Eye (tissue), 1 donor: ENCODE measurements around the gene EFNA1.
A peak's percentile ranks its signal among the peaks of the same experiment; 100 is the strongest.
"Not testable (repeated sequence)": the region's sequence is repeated elsewhere in the genome, so short reads cannot be mapped to it uniquely, and the experiment has no call there.

ENCODE experiments used
- DNase-seq: peaks from one replicate; pipeline ENCODE4 v3.0.0-alpha.2; 2015

The EFNA1 gene

DNA sequence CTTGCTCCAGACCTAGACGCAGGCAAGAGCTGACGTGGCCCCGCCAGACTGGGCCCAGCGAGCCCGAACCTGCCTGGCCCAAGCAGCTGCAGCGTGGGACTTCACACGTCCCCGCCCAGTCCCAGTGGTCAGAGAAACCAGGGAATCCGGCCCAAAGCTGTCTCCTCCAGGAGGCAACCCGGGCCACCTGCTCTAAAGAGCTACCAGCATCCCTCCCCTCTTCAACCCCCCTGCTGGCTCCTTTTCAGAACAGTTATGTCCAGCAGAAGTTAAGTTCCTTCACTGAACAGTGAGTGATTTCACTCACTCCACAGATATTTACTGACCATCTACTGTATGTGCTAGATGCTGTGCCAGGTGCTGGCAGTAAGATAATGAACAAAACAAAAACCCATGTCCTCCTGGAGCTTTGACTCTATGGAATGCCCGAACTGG is 2.1 kb upstream of the EFNA1 start:
- DNase-seq: peak; percentile 40

GRCh38 chr1:155125946-155126555 is 1.6 kb upstream of the EFNA1 start:
- DNase-seq: peak; percentile 70

DNA sequence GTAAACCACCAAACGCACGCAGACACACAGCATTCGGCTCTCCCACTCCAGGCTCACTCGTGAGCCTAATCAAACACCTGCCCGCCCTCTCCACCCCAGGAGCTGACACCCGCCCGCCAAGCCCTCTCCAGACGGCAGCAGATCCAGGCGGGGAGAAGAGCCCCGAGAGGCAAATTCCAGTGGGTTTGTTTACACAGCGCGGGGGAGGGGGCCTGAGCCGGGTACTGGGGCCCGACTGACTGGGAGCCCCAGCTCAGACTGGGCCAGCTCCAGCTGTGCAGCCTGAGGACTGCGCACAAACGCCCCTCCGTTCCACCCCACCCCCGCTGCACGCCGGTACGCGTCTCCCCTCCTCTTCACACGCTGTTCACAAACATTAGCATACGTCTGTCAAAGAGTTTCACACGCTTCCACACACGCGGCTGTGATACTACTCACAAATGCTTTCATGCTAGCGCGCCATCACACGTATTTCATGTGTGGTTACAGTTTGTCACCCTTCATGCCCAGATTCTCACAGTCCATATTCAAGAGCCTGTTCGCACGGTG is 1.0 kb upstream of the EFNA1 start:
- DNase-seq: peak; percentile 83

DNA sequence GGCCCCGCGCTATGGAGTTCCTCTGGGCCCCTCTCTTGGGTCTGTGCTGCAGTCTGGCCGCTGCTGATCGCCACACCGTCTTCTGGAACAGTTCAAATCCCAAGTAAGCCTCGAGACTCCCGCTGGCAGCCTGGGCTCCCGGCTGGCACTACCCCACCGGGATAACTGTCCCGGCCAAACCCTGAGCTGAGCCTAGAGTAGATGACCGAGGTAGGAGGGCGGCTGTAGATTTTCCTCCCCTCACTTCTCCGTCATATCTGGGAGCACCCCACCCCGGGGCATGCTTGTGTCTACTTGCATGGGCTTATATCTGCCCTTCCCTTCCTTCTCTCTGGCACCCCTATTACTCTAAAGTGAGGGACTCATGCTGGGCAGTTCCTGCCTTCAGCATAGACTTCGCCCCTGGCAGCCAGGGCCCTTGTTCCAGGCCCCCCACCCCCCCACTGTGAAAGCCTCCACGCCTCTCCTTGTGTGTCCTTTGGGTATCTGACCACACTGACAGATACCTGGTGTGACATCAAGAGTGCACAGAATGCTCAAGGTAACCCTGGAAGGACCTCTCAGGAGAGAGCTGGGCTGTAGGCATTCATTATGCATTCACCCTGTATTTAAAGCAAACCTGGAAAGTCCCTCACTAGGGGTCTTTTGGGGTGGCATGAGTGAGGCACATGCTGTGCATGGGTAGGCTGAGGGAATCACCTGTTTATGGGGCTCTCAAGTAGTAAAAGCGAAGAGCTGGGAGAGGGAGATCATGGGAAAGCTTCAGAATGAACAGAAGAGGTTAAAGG is 485 bp downstream of the EFNA1 start:
- no peak for DNase-seq

DNA sequence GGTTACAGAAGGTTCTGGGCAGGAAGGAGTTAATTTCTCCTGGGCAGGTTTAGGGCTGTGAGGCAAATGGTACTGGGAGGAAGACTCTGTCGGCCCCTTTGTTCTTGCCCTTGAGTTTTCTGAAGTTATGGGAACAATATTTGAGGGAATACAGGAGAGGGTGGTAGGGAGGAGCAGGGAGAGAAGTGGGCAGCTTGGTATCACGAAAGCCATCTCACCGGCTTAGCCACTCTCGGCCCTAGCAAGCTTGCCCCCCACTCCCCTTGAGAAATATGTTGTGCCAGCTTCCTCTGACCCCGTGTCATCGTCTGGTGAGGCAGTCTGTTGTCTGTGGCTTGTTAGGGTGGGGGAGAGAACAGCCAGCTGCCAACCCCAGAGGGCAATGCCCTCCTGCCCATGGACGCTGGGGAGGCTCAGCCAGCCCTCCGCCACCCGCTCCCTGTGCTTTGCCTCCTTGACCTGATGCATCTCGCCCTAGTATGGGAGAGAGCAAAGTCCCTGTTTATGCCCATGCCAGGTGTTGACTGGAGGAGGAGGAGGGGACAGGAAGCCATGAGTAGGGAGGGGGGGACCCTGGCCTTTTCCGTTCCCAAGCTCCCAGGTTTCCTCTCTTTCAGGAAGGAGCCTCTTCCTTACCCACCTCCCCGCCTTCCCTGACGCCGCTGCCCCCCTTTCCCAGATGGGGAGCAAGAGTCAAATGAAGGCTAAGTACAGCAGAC is 1.2 kb downstream of the EFNA1 start:
- peak; percentile 26 for DNase-seq

DNA sequence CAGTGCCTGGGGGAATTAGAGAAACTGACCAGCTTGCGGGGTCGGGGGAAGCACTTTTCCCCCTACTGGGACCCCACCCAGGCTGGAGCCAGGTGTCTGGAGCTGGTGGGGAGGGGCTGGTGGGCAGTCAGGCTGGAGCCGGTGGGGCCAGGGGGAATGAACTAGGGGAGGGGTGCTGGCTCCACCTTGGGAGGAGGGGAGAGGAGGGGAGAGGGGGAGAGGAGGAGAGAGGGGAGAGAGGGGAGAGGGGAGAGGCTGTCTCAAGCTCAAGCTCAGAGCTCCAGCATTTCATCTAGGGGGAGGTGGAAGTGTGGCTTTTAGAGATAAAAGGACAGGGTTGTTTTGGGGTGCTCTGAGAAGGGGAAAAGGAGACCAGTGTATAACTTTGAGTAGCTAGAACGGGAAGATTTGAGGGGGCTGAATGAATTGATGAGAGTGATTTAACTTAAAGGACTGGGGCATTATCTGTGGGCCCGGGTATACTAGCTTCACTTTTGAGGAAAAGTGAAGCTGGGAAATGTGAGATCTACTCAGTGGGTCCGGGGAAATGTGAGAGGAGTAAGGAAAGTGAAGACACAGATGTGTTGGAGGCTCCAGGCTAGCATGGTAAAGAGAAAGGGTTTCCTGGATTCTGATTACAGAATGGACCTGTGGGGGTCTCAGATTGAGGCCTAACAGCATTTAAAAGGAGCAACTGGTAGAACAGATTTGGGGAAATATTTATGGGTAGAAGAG is 2.8 kb downstream of the EFNA1 start:
- peak; percentile 55 for DNase-seq

GRCh38 chr1:155131285-155131684 is 3.6 kb downstream of the EFNA1 start:
- DNase-seq: no peak

GRCh38 chr1:155131856-155132255 is 4.2 kb downstream of the EFNA1 start:
- no peak for DNase-seq

DNA sequence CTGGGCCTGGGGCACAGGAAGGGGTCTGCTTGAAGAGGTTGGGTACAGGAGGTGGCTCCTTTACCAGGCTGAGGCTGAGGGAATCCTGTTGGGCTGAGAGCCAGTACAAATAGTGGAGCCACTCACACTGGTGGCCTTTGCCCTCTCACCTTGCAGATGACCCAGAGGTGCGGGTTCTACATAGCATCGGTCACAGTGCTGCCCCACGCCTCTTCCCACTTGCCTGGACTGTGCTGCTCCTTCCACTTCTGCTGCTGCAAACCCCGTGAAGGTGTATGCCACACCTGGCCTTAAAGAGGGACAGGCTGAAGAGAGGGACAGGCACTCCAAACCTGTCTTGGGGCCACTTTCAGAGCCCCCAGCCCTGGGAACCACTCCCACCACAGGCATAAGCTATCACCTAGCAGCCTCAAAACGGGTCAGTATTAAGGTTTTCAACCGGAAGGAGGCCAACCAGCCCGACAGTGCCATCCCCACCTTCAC is 6.2 kb downstream of the EFNA1 start:
- DNase-seq: no peak

DNA sequence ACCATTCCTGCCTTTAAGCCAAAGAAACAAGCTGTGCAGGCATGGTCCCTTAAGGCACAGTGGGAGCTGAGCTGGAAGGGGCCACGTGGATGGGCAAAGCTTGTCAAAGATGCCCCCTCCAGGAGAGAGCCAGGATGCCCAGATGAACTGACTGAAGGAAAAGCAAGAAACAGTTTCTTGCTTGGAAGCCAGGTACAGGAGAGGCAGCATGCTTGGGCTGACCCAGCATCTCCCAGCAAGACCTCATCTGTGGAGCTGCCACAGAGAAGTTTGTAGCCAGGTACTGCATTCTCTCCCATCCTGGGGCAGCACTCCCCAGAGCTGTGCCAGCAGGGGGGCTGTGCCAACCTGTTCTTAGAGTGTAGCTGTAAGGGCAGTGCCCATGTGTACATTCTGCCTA is 6.6 kb downstream of the EFNA1 start:
- no peak for DNase-seq

DNA sequence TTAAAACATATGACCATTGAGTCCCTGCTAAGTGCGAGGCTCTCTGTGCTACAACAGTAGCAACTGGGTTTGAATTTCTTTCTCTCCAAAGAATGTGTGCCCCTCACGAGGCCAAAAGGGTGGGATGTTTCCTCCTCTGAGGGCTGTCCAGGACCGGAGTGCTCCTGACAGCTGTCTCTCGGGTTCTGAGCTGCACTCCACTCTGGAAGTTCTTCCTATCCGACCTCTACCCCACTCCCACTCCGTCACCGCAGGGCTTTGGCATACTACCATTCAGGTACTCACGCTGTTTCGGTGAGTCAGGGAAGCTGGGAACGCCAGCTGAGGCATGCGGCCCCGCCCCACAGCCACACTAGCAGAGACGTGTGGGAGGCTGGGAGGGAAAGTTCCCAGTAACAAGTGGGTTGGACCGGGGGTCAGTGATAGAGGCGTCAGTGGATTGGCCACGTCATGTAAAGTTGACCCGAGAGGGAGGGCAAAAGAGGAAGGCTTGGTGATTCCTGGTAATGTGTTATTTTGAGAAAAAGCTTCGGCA is 7.3 kb downstream of the EFNA1 start:
- DNase-seq: peak; percentile 80

DNA sequence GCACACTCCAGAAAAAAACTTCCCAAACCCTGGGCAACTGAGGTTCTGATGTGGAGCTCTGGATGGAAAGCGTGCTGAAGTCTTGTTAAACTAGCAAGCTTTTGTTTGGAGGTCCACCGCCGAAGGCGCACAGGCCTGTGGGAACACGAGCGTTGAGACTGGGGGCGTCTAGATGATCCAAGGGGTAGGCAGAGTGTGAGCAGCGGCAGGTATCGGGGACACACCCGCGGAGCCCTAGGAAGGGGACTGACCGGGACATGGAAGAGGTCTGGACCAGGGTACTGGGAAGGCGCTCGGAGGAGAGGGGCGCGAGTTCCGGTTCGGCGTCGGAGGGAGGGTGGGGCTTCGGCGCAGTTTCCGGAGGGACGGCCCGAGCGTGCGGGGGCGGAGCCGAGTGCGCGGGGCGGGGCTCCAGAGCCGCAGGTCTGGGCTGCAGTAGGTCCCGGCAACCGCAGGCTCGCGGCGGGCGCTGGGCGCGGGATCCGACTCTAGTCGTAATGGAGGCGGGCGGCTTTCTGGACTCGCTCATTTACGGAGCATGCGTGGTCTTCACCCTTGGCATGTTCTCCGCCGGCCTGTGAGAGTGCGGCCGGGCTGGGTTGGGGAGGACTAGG is 7.8 kb downstream of the EFNA1 start, which contains the start of gene SLC50A1:
Gene SLC50A1, plus strand, starts transcription at position 438 of the 614 bp plus-strand sequence. Its CDS starts 60 bp downstream, at position 498.
- DNase-seq: peak; percentile 97

GRCh38 chr1:155136748-155137147 is 9.1 kb downstream of the EFNA1 start:
- DNase-seq: peak; percentile 21

GRCh38 chr1:155137154-155137949 is 9.7 kb downstream of the EFNA1 start:
- DNase-seq: no peak

DNA sequence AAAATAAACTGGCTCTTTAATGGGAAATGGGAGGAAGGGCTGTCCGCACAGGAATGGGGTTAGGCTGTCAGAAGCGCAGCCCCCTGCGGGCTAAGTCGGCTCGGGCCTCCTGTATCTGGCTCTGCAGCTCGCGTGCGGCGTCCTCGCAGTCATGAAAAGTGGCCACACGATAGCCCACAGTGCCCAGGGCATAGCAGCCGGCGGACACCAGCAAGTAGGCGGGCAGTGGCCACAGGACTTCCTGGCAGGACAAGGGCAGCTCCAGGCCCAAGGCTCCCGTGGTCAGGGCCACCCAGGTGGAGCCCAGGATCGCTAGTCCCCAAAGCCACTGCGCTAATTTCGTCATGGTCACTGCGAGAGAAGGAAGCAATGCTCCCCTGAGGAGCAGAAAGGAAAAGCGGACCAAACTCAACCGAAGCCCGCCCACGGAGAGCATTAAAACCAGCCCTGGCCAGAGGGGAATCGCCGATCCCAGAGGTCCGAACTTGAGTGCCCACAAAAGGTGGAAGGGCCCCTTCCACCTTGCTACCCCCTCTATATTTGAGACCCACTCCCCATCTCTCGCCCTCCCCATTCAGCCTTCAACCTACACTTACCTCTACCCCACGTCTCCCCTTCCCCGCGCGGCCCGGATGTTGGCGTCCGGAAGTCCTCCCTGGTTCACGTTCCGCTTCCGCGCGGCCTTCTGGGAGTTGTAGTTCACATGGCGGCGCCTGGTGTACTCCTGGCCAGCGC is 12.4 kb downstream of the EFNA1 start, which contains the start of gene DPM3:
Gene DPM3, minus strand, starts transcription at position 637 of the 735 bp plus-strand sequence. Its CDS starts 291 bp downstream, at position 346.
- peak; percentile 95 for DNase-seq

DNA sequence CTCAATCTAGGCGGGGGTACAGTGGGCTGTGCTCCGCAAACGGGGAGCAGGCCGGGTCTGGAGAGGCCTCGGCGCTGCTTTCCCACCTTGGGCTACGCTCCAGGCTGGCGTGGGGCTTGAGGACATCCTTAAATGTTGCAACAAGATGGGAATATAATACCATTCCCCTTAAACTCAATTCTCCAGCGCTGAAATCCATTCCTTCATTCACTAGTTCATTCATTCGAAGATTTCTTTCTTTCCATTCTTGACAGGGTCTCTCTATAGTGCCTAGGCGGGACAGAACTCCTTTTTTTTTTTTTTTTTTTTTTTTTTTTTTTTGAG is 12.9 kb downstream of the EFNA1 start:
- DNase-seq: no peak

GRCh38 chr1:155141749-155142148 is 14.1 kb downstream of the EFNA1 start:
- DNase-seq: no peak

DNA sequence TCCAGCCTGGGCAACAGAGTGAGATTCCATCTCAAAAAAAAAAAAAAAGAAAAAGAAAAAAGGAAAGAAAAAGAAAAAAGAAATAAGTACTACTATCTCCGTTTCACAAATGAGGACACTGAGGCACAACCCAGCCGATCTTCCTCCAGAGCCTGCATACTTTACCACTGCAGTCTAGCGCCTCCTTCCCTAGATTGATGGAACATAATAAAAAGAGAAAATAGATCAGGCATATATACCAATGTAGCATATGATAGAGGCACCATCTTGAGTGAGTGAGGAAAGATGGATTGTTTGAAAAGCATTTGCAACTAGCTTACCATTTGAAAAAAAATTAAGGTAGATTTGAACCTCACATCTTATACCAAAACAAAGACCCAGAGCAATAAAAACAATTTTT is 17.8 kb downstream of the EFNA1 start:
- DNase-seq: no peak

DNA sequence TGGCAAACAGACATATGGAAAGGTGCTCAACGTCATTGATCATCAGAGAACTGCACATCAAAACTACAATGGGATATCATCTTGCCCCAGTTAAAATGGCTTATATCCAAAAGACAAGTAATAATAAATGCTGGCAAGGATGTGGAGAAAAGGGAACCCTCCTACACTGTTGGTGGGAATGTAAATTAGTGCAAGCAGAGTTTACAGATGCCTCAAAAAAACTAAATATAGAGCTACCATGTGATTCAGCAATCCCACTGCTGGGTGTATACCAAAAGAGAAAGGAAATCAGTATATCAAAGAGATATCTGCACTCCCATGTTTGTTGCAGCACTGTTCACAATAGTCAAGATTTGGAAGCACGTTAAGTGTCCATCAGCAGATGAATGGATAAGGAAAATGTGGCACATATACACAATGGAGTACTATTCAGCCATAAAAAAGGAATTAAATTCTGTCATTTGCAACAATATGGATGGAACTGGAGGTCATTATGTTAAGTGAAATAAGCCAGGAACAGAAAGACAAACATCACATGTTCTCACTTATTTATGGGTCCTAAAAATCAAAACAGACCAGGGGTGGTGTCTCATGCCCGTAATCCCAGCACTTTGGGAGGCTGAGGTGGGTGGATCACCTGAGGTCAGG is 28.4 kb downstream of the EFNA1 start:
- DNase-seq: not testable (repeated sequence)

GRCh38 chr1:155158991-155159390 is 31.3 kb downstream of the EFNA1 start:
- DNase-seq: no peak
